Peyer's patch (tissue), 4 donors: Measurements from ENCODE around the gene GTF3C1.

Source experiments
- CTCF ChIP-seq, 6 experiments: fragments of 450-650 bp in 4 of 6; fragments of 200-600 bp in 2 of 6; sonication (generic) in 1 of 6; IDR thresholded peaks; one replicate each; pipeline ENCODE4 v1.5.1; 2017 to 2019; ENCODE audit warnings: antibody characterized with exemption in 6 of 6, mild to moderate bottlenecking in 3 of 6, moderate library complexity in 1 of 6
- POLR2A ChIP-seq, 2 donors: fragments of 450-650 bp; IDR thresholded peaks; one replicate each; pipeline ENCODE4 v1.5.1; 2017; ENCODE audit warnings: antibody characterized with exemption in 2 of 2, mild to moderate bottlenecking in 2 of 2, moderate library complexity in 2 of 2

- no peak for TF ChIP-seq CTCF (IDR thresholded peaks at IDR 0.05)
- TF ChIP-seq POLR2A (IDR thresholded peaks at IDR 0.05), result no peak
These were observed 66.7 kb downstream of the GTF3C1 start for GRCh38 chr16:27483088-27483437.
